C4-2B (cell line): Measurements from ENCODE around the gene LHX8.

Experiments
- CTCF ChIP-seq: fragments of 450-650 bp; conservative IDR thresholded peaks from 2 replicates; pipeline ENCODE4 v1.5.1; 2017; ENCODE audit warnings: mild to moderate bottlenecking
- ZFX ChIP-seq: fragments of 450-650 bp; IDR thresholded peaks from 2 replicates; pipeline ENCODE4 v1.6.1; 2017

- no peak for TF ChIP-seq CTCF
- TF ChIP-seq ZFX = no peak
These were observed 64.0 kb downstream of the LHX8 start for GRCh38 chr1:75198163-75198562.
